Right hindlimb (tissue), 1 donor: Measurements from ENCODE around the gene ITGA1.

Experiments used
- DNase-seq: peaks from one replicate; pipeline ENCODE4 v3.0.0-alpha.2; 2018

ITGA1 gene

GRCh38 chr5:53008751-53009150 lies 221.0 kb downstream of the ITGA1 start:
- no peak for DNase-seq
